ENCODE measurements around the gene STON2. TPM values are rescaled to one million over a fixed set of nuclear protein-coding genes. Genes with fewer than 3 reads are reported as not detected.
A peak's percentile ranks its signal among the peaks of the same experiment; 100 is the strongest.

The STON2 gene
- total and polyA plus RNA-seq, 8 donors = 0.76 to 4.6 (median 1.8) TPM

DNA sequence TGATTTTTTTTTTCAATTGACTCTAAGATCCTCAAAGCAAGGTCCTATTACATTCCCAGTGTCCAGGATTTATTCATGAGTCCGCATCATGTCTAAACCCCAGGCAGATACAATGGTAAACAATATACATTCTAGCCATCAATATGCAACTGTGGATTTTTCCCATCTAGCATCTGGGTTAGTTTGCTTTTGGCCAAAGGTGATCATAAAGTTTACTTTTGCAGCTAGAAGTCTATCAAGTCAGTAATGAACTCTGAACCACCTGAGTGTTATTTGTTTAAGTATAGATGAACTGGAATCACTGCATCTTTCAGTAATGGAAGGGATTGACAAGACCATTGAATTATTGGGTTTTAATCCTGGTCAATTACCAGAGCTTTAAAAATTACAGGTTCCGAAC is 80.8 kb downstream of the STON2 start:
- no peaks in the 10 kb centered on the region for H3K36me3 ChIP-seq
- H3K27ac ChIP-seq = no peak overlapping the region
- no peak for FAIRE-seq
- 91 to 98% methylated on average over 2 of the region's 2 CpGs for WGBS, 2 donors
- no peak for ATAC-seq
- no peaks in the 10 kb centered on the region for H3K4me1 ChIP-seq
- H3K27me3 ChIP-seq = no peaks in the 10 kb centered on the region
- intact Hi-C loops (cut with DNase I) = no loop called here
- DNase-seq = no peak
- no peak for TF ChIP-seq CTCF (IDR thresholded peaks at IDR 0.05)
- H3K9me3 ChIP-seq = no peaks in the 10 kb centered on the region
- no peak overlapping the region for H3K4me3 ChIP-seq

DNA sequence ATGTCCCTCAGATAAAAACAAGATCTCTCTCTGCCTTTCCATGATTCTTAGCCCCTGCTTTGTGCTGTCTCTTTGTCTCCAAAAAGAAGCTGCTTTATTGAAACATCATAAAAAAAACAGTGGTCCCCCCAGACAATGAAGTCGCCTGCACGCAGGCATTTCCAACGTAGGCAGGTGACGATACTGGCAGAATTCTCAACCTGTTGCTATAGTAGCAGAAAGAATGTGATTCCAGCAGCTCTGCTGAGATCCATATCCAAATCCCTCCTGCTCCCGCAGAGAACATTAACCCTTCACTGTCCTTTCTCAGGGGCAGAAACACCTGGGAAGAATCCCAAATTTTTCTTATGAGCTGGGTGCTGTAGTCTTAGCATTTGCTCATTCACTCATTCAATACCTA is 84.8 kb downstream of the STON2 start:
- FAIRE-seq (no peak), DNase-seq (no peak), ATAC-seq (peak in 3 of 4 donors; percentile 43 to 73 (median 61))
- Histone ChIP-seq H3K9me3 (no peaks in the 10 kb centered on the region), H3K27ac (no peak overlapping the region), H3K4me1 (no peaks in the 10 kb centered on the region), H3K36me3 (no peaks in the 10 kb centered on the region), H3K4me3 (no peak overlapping the region), H3K27me3 (no peaks in the 10 kb centered on the region)
- intact Hi-C loops (cut with DNase I) = no loop called here
- no peak for TF ChIP-seq CTCF (IDR thresholded peaks at IDR 0.05)
- 20 to 24% methylated on average over 5 of the region's 5 CpGs for WGBS, 2 donors

- H3K27ac ChIP-seq = no peak overlapping the region
- intact Hi-C loops (cut with DNase I) = no loop called here
- FAIRE-seq (no peak), ATAC-seq (no peak), DNase-seq (no peak)
- H3K4me3 ChIP-seq = no peak overlapping the region
- H3K27me3 ChIP-seq = no peaks in the 10 kb centered on the region
- no peaks in the 10 kb centered on the region for H3K36me3 ChIP-seq
- no peak for TF ChIP-seq CTCF (IDR thresholded peaks at IDR 0.05)
- H3K4me1 ChIP-seq = no peaks in the 10 kb centered on the region
- 74 to 78% methylated on average over 4 of the region's 4 CpGs for WGBS, 2 donors
- H3K9me3 ChIP-seq = no peaks in the 10 kb centered on the region
Measured at GRCh38 chr14:81314443-81315175, 85.5 kb downstream of the STON2 start.

GRCh38 chr14:81313775-81314429 is 86.2 kb downstream of the STON2 start:
- no peak for FAIRE-seq
- WGBS, 2 donors = 76 to 82% methylated on average over 3 of the region's 3 CpGs
- intact Hi-C loops (cut with DNase I) = no loop called here
- peak in 2 of 4 donors; percentile 38 to 54 for ATAC-seq
- no peaks in the 10 kb centered on the region for H3K4me1 ChIP-seq
- no peak overlapping the region for H3K4me3 ChIP-seq
- H3K27me3 ChIP-seq = no peaks in the 10 kb centered on the region
- no peak overlapping the region for H3K27ac ChIP-seq
- H3K9me3 ChIP-seq = no peaks in the 10 kb centered on the region
- no peak for DNase-seq
- no peaks in the 10 kb centered on the region for H3K36me3 ChIP-seq
- TF ChIP-seq CTCF (IDR thresholded peaks at IDR 0.05) = no peak

GRCh38 chr14:81313200-81313599 is 86.9 kb downstream of the STON2 start:
- FAIRE-seq (no peak), DNase-seq (no peak), ATAC-seq (no peak)
- intact Hi-C loops (cut with DNase I) = no loop called here
- no peaks in the 10 kb centered on the region for H3K27me3 ChIP-seq
- no peak overlapping the region for H3K27ac ChIP-seq
- H3K9me3 ChIP-seq = no peaks in the 10 kb centered on the region
- H3K36me3 ChIP-seq = no peaks in the 10 kb centered on the region
- no peaks in the 10 kb centered on the region for H3K4me1 ChIP-seq
- no peak overlapping the region for H3K4me3 ChIP-seq
- WGBS, 2 donors = 74 to 88% methylated on average over 7 of the region's 7 CpGs
- TF ChIP-seq CTCF (IDR thresholded peaks at IDR 0.05) = no peak
